Calu3 (cell line): ENCODE results near the gene KIZ. TPM values are rescaled to one million over a fixed set of nuclear protein-coding genes. Genes with fewer than 3 reads are reported as not detected.

Source experiments
- BruUV-seq: library from RNA; stranded (reverse); fragments of 400-500 nt; replicated peaks from 2 replicates; lab custom pipeline; 2021; lab: Mats Ljungman, UMichigan
- CTCF ChIA-PET: fragments of 300-600 bp; sonication (Branson Sonifier 250); formaldehyde crosslinking; loops from one replicate; lab custom pipeline; 2022; ENCODE audit warnings: antibody characterized with exemption; lab: Charles Lee
- DNase-seq: peaks from one replicate; pipeline ENCODE4 v3.0.0; 2022
- H3K27ac Mint-ChIP-seq: one replicate; pipeline ENCODE4 v1.8.0; 2022; ENCODE audit warnings: mixed read lengths; ENCODE audit not compliant: unreplicated experiment
- H3K27me3 Mint-ChIP-seq: one replicate; pipeline ENCODE4 v1.8.0; 2022; ENCODE audit warnings: mixed read lengths; ENCODE audit not compliant: unreplicated experiment
- H3K36me3 Mint-ChIP-seq: one replicate; pipeline ENCODE4 v1.8.0; 2022; ENCODE audit warnings: mild to moderate bottlenecking, moderate library complexity, mixed read lengths; ENCODE audit not compliant: insufficient read depth, unreplicated experiment
- H3K4me1 Mint-ChIP-seq: one replicate; pipeline ENCODE4 v1.8.0; 2022; ENCODE audit warnings: mild to moderate bottlenecking, low read depth, mixed read lengths; ENCODE audit not compliant: unreplicated experiment
- H3K4me3 Mint-ChIP-seq: one replicate; pipeline ENCODE4 v1.8.0; 2022; ENCODE audit warnings: mild to moderate bottlenecking, low read depth, moderate library complexity, mixed read lengths; ENCODE audit not compliant: unreplicated experiment
- H3K9me3 Mint-ChIP-seq: one replicate; pipeline ENCODE4 v1.8.0; 2022; ENCODE audit warnings: low read depth, mixed read lengths; ENCODE audit not compliant: unreplicated experiment
- CTCF ChIP-seq: fragments of 200-600 bp; IDR thresholded peaks from one replicate; pipeline ENCODE4 v1.8.0; 2022; ENCODE audit warnings: antibody characterized with exemption; ENCODE audit not compliant: unreplicated experiment
- intact Hi-C: fragments of 100-400 bp; cut with micrococcal nuclease; formaldehyde crosslinking; loops from one replicate; pipeline ENCODE4 v1.10.0; 2022; ENCODE audit not compliant: unreplicated experiment
- total RNA-seq: library from RNA; stranded (reverse); gene quantifications from 2 replicates; pipeline ENCODE4 v1.2.3, GENCODE V29; 2022

Gene KIZ
- total RNA-seq, 1 experiment from 2014 or later, result 3.3 TPM

DNA sequence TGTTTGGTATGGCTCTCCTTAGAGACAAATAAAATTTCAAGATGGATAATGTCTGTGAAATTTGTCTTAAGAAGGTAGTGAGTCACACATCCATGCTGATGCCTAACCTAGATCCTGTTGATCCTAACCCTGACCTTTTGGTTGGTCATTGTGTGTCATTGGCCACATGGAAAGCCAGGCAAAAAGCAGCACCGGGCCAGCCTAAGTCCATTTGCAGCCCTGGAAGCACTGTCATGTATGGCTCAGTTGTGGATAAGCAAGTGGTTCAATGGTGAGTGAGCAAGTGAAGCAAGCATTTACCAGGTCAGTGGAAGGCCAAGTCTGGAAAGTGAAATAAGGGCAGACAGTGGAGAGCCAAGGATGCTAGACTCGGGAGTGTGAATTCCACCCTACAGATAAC lies 165.1 kb downstream of the KIZ start:
- no peak for TF ChIP-seq CTCF
- no peaks in the 10 kb centered on the region for H3K4me1 Mint-ChIP-seq
- no peak for DNase-seq
- H3K9me3 Mint-ChIP-seq, result no peaks in the 10 kb centered on the region
- H3K27me3 Mint-ChIP-seq, result no peaks in the 10 kb centered on the region
- H3K36me3 Mint-ChIP-seq, result no peaks in the 10 kb centered on the region
- H3K27ac Mint-ChIP-seq, result no peak overlapping the region
- intact Hi-C loops, result no loop called here
- H3K4me3 Mint-ChIP-seq, result no peak overlapping the region
- BruUV-seq, result no TSS peak
- CTCF ChIA-PET, result no interaction called here

GRCh38 chr20:21294755-21295154 lies 168.9 kb downstream of the KIZ start:
- CTCF ChIA-PET, result no interaction called here
- intact Hi-C loops, result no loop called here
- no peaks in the 10 kb centered on the region for H3K36me3 Mint-ChIP-seq
- no peak overlapping the region for H3K4me3 Mint-ChIP-seq
- no peaks in the 10 kb centered on the region for H3K9me3 Mint-ChIP-seq
- TF ChIP-seq CTCF, result no peak
- no peak for DNase-seq
- no peaks in the 10 kb centered on the region for H3K4me1 Mint-ChIP-seq
- H3K27ac Mint-ChIP-seq, result no peak overlapping the region
- H3K27me3 Mint-ChIP-seq, result no peaks in the 10 kb centered on the region
- BruUV-seq, result no TSS peak

Other genes starting within 250 kb of the KIZ start
- not detected in 2 replicates for gene LINC00237, start 19.7 kb upstream of the KIZ start, total RNA-seq
- gene XRN2, start 177.2 kb downstream of the KIZ start, total RNA-seq, result 23.4 and 24.7 TPM in 2 replicates